Right renal cortex interstitium (tissue), 3 donors: ENCODE data around the gene SETD3. TPM values are rescaled to one million over a fixed set of nuclear protein-coding genes. Genes with fewer than 3 reads are reported as not detected.

ENCODE experiments used
- DNase-seq, 3 donors: peaks; one replicate each; pipeline ENCODE4 v3.0.0-alpha.2; 2013; ENCODE audit warnings: low read depth in 3 of 3, low spot score in 2 of 3
- polyA plus RNA-seq, 3 donors: library from polyadenylated mRNA; unstranded; fragments of 120-200 nt; gene quantifications; one replicate each; pipeline ENCODE4 v1.2.1, GENCODE V29; 2013; ENCODE audit not compliant: insufficient read length in 3 of 3

The SETD3 gene
- 10 to 100 TPM; 59.1 to 66.2 (median 65.6) TPM for polyA plus RNA-seq

GRCh38 chr14:99479906-99480869 lies at the start of gene SETD3:
TSS of gene SETD3 (minus strand) at chr14:99480859. CDS start at chr14:99465805, 15,054 bp downstream.
- peak in 1 of 3 donors; percentile 10 for DNase-seq

GRCh38 chr14:99529899-99530298 lies 49.2 kb upstream of the SETD3 start:
- DNase-seq, result no peak

- no peak for DNase-seq
Measured at GRCh38 chr14:99527427-99528076, 46.9 kb upstream of the SETD3 start.

- no peak for DNase-seq
Measured at GRCh38 chr14:99527026-99527425, 46.4 kb upstream of the SETD3 start.

- no peak for DNase-seq
Measured at GRCh38 chr14:99525699-99526080, 45.0 kb upstream of the SETD3 start.

DNA sequence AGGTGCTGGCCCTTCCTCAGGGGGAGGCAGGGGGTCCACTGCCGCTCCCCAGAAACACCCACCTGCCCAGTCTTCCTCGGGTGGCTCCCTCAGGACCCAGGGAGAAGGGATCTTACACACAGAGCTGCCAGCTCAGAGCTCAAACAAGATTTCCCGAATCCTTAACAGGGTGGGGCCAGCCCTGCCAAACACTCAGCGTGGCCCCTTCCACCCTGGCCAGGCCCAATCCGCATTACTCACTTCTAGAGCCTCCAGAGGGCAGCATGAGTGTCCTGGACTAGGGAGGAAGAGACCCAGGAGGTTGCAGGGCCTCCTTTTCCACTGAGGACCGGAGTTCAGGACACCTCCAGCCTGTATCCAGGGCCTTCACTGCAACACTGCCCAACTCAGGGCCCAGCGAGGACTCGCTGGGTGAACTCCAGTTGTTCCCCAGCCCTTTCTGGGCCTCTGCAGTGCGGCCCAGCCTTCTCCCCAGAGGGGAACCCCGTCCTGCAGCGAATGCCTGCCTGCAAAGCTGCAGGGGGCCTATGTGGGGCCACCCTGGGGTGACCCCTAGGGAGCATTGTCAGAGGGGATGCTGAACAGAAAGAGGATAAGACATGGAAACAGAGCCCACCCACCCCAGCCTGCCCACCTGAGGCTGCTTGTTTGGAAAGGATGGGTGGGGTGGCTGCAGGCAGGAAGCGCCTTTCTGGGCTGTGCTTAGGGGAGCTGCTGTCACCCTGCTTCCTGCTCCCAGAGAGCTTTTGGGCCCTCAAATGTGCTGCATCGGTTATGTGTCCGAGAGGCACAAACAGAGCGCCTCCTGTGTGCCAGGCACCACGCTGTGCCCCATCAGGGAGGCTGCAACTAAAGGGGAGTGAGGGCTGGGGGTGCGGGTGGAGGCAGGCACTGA lies 44.4 kb upstream of the SETD3 start:
- DNase-seq, result no peak

DNA sequence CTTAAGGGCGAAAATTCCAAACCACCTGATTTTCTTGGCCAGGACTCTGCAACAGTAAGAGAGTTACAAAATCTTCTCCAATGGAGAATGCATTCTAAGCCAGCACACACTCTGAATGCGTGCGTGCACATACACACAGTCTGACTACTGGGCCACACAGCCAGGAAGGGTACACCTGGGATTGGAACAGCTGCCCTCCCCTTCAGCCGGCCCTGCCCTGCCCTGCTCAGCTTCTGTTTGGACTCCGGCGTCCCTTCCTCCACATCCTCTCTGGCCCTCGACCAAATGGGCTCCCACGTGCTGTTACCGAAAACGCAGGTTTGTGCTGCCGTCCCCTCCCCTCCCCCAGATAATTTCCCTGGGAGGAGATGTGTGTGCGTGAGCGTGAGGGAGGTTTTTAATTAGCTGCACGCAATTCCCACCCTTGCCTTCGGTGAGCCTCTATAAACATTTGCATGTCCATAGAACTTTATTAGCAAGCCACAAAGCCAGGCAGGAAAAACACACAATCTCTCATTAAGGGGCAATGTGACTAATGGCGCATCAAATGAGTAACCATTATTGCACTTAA lies 43.5 kb upstream of the SETD3 start:
- DNase-seq, result no peak

DNA sequence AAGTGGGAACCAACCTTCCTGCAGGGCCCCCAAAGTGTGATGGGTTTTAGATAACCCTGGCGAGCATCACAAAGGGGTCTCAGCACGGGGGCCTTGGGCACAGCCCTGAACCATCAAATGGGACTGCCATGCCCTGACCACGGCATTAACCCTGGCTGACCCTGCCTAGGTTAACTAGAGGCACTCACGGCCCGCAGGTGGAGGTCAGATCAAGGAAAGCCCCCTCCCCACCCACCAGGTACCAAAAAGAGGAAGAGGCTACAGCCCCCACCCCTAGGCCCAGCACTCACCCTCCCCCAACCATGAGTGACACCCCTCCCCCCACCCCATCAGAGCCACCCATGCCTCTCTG lies 43.0 kb upstream of the SETD3 start:
- no peak for DNase-seq

DNA sequence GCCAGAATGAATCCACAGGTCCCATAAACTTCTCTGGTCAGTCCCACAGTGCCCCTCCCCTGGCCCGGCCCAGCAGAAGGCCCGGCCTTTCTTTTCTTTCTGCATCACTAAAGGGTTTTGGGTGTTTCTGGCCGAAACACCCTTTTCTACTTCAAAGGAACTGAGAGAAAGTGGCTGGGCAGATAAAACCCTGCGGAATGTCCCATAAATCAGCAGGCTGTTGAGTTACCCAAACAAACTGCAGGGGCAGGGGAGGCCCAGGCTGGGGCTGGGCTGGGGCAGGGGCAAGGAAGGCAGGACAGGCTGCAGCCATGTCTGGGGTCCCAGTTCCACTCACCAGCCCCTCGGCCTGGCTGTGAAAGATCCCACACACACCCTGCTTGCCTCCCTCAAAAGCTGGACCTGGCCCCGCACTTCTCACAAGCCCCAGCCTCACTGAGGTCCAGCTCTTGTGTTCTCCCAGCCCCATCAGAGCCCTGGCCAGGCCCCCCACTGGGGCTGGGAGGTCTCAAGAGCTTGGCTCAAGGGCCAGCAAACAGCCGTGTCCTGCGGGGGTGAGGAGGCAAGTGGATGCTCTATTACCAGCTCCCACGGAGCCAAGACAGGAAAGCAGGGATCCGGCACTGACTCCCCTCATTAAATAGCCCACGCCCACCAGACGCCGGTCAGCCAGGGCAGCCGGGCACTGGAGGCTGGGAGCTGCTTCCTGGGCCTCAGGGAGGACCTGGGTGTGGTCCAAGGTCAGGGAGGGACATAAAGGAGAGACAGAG lies 42.5 kb upstream of the SETD3 start:
- DNase-seq, result no peak

GRCh38 chr14:99522457-99522891 lies 41.8 kb upstream of the SETD3 start:
- DNase-seq, result no peak

DNA sequence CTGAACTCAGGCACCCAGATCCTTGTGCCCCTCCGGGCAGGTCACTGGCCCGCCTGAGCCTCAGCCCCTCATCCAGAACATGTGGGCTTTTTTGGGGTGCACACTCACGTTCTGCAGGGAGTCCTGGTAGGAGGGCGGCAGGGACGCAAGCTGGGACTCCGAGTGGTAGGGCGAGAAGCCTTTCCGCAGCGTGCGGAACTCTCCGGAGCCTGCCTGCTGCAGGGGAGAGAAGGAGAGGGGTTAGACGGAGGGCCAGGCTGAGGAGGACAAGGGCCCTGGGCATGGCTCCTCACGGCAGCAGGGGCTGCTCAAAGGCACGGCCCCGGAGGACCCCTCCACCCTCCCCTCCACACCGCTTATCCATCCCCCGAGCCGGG lies 41.4 kb upstream of the SETD3 start:
- no peak for DNase-seq

GRCh38 chr14:99521176-99522024 lies 40.7 kb upstream of the SETD3 start:
- DNase-seq, result no peak

DNA sequence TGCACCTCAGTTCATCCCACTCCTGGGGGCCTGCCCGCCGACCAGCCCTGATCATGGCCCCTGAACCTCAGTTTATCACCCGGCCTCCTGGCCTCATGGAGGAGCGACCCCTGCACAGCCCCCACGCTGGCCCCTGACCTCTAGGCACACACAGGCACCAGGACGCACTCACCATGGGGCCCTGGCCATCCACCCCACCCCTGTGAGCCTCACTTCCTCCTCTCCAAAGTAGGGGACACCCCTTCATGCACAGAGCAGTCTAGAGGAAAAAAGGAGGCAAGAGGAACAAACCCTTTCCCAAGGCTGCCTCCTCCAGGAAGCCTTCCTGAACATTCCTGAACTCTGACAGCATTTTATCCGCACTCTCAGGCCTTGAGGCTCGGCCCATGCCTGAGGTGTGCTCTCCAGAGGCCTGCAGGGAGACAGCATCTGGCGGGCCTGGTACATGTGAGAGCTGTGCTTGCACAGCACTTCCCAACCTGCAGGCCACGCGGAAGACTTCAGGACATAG lies 40.0 kb upstream of the SETD3 start:
- no peak for DNase-seq

DNA sequence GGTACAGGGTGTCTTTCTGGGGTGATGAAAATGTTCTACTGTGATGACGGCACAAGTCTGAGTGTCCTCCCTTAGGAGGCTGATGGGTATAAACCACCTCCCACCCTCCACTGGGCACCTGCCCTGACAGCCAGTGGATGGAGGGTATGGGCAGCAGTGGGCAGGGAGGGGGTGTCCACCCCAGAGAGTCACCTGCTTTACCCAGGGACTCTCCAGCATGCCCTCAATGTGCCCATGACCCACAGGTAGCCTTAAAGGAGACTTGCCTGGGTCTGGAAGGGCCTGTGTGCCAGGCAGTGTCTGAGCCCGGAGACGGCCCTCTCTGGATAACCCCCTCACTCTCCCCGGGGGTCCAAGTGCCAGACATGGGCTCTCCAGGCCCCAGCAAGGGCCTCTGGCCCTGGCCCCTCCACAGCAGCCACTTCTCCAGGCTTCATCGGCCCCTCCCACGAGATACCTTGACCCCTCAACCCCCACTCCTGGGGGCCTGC lies 39.3 kb upstream of the SETD3 start:
- DNase-seq, result no peak

DNA sequence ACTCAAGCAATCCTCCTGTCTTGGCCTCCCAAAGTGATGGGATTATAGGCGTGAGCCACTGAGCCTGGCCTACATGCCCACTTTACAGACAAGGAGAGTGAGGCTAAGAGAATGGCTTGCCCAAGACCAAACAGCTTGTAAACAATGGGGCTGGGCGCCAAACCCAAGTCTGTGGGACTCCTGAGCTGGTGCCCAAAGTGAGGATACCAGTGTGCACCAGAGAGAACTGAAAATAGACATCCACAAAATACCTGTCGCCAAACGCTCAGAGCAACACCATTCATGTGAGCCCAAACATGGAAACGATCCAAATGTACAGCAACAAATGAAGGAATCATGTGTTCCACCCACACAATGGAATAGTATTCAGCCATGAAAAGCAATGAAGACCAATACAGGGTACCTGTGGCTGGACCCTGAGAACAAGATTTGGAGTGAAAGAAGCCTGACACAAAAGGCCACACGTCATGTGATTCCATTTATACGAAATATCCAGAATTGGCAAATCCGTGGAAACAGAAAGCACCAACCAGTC lies 38.8 kb upstream of the SETD3 start:
- DNase-seq, result no peak

DNA sequence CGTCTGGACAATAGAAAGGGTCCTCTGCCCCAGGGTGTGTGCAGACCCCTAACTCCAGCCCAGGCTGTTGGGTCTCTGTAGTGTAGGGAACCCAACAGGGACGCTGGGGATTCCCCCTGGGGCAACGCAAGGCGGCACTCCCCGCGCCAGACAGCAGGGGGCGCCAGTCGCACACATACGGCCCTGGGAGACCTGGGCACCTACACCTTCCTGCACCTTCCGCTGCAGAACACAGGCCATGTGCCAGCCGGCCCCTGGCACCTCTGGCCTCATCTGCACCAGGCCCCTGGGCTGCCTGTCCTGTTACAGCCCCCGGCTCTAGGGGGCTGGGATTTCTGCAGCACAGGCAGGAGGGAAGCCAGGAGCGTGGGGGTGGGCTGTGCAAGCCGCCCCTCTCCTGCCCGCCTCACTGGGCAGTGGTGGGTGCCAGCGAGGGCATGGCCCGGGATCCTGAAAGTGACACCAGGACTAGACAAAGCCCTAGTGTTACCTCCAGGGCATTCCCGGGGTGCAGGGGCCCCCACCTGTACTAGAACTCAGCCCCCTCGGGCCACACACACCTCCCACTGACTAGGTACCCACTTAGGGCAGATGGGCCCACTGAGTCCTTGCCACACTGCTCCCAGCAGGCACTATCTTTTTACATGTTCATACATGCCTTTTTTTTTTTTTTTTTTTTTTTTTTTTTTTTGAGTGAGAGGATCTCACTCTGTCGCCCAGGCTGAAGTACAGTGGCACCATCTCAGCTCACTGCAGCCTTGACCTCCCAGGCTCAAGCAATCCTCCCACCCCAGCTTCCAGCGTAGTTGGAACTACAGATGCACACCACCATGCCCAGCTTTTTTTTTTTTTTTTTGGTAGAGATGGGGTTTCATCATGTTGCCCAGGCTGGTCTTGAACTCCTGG lies 38.0 kb upstream of the SETD3 start:
- no peak for DNase-seq

DNA sequence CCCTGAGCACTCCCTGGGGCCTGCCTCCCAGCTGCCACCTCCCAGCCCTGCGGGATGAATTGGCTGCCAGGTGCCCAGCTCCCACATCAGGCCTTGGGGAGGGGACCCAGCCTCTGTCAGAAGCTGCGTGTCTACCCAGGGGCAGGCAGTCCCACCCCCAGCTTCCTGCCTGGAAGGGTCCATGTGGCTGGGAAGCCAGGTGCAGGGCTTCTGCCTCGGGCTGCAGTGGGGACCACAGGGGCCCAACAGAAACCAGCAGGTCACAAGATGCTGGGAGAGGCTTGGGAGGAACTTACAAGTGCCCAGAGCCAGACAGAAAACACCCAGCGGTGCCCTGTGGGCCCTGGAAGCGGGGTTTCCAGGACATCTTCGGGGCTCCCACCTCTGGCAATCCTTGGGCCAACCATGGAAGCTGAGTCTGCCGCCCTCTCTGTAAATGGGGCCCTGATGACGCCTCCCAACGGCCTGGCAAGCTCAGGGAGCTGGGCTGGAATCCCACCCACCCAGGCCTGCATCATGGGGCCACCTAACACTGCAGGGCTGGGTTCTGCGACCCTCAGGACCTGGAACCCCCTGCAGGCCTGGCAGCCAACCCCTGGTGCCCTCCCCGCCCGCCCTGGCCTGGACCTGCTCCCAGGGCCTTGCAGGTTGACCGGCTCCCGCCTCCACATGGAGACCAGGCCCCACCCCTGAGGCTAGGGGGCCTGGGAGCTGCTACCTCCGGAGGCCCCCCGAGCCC lies 37.2 kb upstream of the SETD3 start:
- no peak for DNase-seq
